GM23248 (cell line): ENCODE data around the gene TOPBP1. TPM values are rescaled to one million over a fixed set of nuclear protein-coding genes. Genes with fewer than 3 reads are reported as not detected.
"Not testable (repeated sequence)": the region's sequence is repeated elsewhere in the genome, so short reads cannot be mapped to it uniquely, and the experiment has no call there.

Experiments used
- DNase-seq: peaks from one replicate; pipeline ENCODE4 v3.0.0-alpha.2; 2015
- H2AFZ ChIP-seq: fragments of 200-600 bp; sonication (generic); 2 replicates; pipeline ENCODE4 v1.6.1; 2016; ENCODE audit warnings: antibody characterized with exemption
- H3F3A ChIP-seq: fragments of 200-600 bp; sonication (generic); 2 replicates; pipeline ENCODE4 v1.6.1; 2016; ENCODE audit warnings: mild to moderate bottlenecking, antibody characterized with exemption, mixed run types; ENCODE audit not compliant: insufficient read depth
- H3K27ac ChIP-seq: fragments of 200-600 bp; sonication (generic); 2 replicates; pipeline ENCODE4 v1.5.1; 2016; ENCODE audit warnings: mild to moderate bottlenecking
- H3K27me3 ChIP-seq: fragments of 200-600 bp; sonication (generic); replicated peaks from 2 replicates; pipeline ENCODE4 v1.6.1; 2016; ENCODE audit warnings: mild to moderate bottlenecking; ENCODE audit not compliant: insufficient read depth
- H3K36me3 ChIP-seq: fragments of 200-600 bp; sonication (generic); 2 replicates; pipeline ENCODE4 v1.6.1; 2016; ENCODE audit warnings: low read depth, mild to moderate bottlenecking
- H3K4me1 ChIP-seq: fragments of 200-600 bp; sonication (generic); 2 replicates; pipeline ENCODE4 v1.6.1; 2016; ENCODE audit warnings: mild to moderate bottlenecking; ENCODE audit not compliant: insufficient read depth
- H3K4me2 ChIP-seq: fragments of 200-600 bp; sonication (generic); one replicate; pipeline ENCODE4 v1.6.1; 2016; ENCODE audit warnings: mild to moderate bottlenecking; ENCODE audit not compliant: unreplicated experiment
- H3K4me3 ChIP-seq: fragments of 200-600 bp; sonication (generic); 2 replicates; pipeline ENCODE4 v1.5.1; 2016; ENCODE audit warnings: mild to moderate bottlenecking
- H3K79me2 ChIP-seq: fragments of 200-600 bp; sonication (generic); 2 replicates; pipeline ENCODE4 v1.6.1; 2016; ENCODE audit warnings: mild to moderate bottlenecking; ENCODE audit not compliant: insufficient read depth
- H3K9ac ChIP-seq: fragments of 200-600 bp; sonication (generic); 2 replicates; pipeline ENCODE4 v1.6.1; 2016; ENCODE audit warnings: mild to moderate bottlenecking
- H3K9me2 ChIP-seq: fragments of 200-600 bp; sonication (generic); 2 replicates; pipeline ENCODE4 v1.6.1; 2016; ENCODE audit warnings: mixed run types, mild to moderate bottlenecking, moderate library complexity; ENCODE audit not compliant: insufficient read depth
- H3K9me3 ChIP-seq: fragments of 200-600 bp; sonication (generic); one replicate; pipeline ENCODE4 v1.6.1; 2017; ENCODE audit warnings: low read depth
- H4K20me1 ChIP-seq: fragments of 200-600 bp; sonication (generic); 2 replicates; pipeline ENCODE4 v1.6.0; 2016; ENCODE audit not compliant: insufficient read depth
- EZH2 ChIP-seq: fragments of 200-600 bp; sonication (generic); IDR thresholded peaks from 2 replicates; pipeline ENCODE4 v1.6.1; 2018; ENCODE audit warnings: antibody characterized with exemption, mild to moderate bottlenecking; ENCODE audit not compliant: insufficient read depth, poor library complexity, severe bottlenecking
- EZH2phosphoT487 ChIP-seq: fragments of 200-600 bp; sonication (generic); IDR thresholded peaks from 2 replicates; pipeline ENCODE4 v1.6.1; 2018; ENCODE audit warnings: antibody characterized with exemption, moderate library complexity, mild to moderate bottlenecking, low read depth; ENCODE audit not compliant: insufficient read depth
- WGBS, 2 experiments: methylation state at CpG; one replicate each; pipeline ENCODE4 v1.1.6; 2015 to 2017; ENCODE audit warnings: low lambda C conversion rate in 2 of 2, low coverage in 1 of 2; ENCODE audit errors: missing lambda C conversion rate in 2 of 2; 5-methylcytosine and 5-hydroxymethylcytosine counted together
- in situ Hi-C: fragments of 300-500 bp; cut with MboI; formaldehyde crosslinking; loops from 2 replicates; pipeline ENCODE4 v1.15.0; 2020
- polyA plus RNA-seq: library from polyadenylated mRNA; unstranded; fragments of >200 nt; fragmentation: Nextera tagmentation; extraction: Ambion mirVana; gene quantifications from 2 replicates; pipeline ENCODE4 v1.2.1, GENCODE V29; 2016
- small RNA-seq: library from RNA; depleted of rRNA; stranded (forward); fragments of <200 nt; gene quantifications from one replicate; pipeline ENCODE3, GENCODE V24; 2014; ENCODE audit warnings: low read depth, low replicate concordance
- total RNA-seq: library from RNA; depleted of rRNA; stranded (reverse); fragments of >200 nt; shearing (Covaris generic); gene quantifications from 2 replicates; pipeline ENCODE4 v1.2.3, GENCODE V29; 2014; rRNA removed

The TOPBP1 gene
- total and polyA plus RNA-seq, 2 experiments from 2014 or later, result 9.4 to 21.0 TPM

- no peaks in the 10 kb centered on the region for H3K27me3 ChIP-seq
- H3K9ac ChIP-seq, result no peak overlapping the region
- in situ Hi-C loops, result no loop called here
- no peak overlapping the region for H2AFZ ChIP-seq
- H3K4me1 ChIP-seq, result peaks cover 9% of the 10 kb centered on the region; the same call in 1 of the 2 replicates
- no peaks in the 10 kb centered on the region for H3K36me3 ChIP-seq
- WGBS, 2 experiments, result 96 to 100% methylated on average over 1 of the region's 1 CpG
- no peak overlapping the region for H3K4me2 ChIP-seq
- no peaks in the 10 kb centered on the region for H3K79me2 ChIP-seq
- H3K4me3 ChIP-seq, result no peak overlapping the region
- H3K9me3 ChIP-seq, result no peaks in the 10 kb centered on the region
- H3K27ac ChIP-seq, result no peak overlapping the region
- DNase-seq, result no peak
- no peaks in the 10 kb centered on the region for H3K9me2 ChIP-seq
- H3F3A ChIP-seq, result peaks cover 6% of the 10 kb centered on the region; the same call in 1 of the 2 replicates
- TF ChIP-seq EZH2, result no peak
- H4K20me1 ChIP-seq, result no peaks in the 10 kb centered on the region
Observed at GRCh38 chr3:133562376-133562775, 99.4 kb downstream of the TOPBP1 start.

DNA sequence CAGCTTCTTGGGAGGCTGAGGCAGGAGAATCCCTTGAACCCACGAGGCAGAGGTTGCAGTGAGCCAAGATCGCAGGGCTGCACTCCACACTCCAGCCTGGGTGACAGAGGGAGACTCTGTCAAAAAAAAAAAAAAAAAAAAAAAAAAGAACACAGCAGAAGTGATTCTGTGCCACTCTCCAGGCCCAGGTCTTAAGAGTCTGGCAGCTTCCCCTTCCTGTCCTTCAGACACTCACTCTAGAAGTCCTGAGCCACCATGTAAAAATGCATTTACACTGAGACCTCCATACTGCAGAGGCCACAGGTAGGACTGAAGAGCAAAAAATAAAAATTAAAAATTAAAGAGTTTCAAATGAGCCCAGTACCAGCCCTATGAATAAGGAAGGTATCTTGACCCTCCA is 100.1 kb downstream of the TOPBP1 start:
- Histone ChIP-seq H3K36me3 (no peaks in the 10 kb centered on the region), H3K9ac (no peak overlapping the region), H2AFZ (no peak overlapping the region), H3K4me3 (no peak overlapping the region), H3K79me2 (no peaks in the 10 kb centered on the region), H3K4me2 (no peak overlapping the region), H3K27ac (no peak overlapping the region), H3K4me1 (peaks cover 9% of the 10 kb centered on the region; the same call in 1 of the 2 replicates), H4K20me1 (no peaks in the 10 kb centered on the region), H3K9me2 (no peaks in the 10 kb centered on the region), H3F3A (peaks cover 6% of the 10 kb centered on the region; the same call in 1 of the 2 replicates), H3K27me3 (no peaks in the 10 kb centered on the region), H3K9me3 (no peaks in the 10 kb centered on the region)
- no peak for DNase-seq
- 50 to 61% methylated on average over 2 of the region's 2 CpGs for WGBS, 2 experiments
- TF ChIP-seq EZH2phosphoT487, result no peak
- no peak for TF ChIP-seq EZH2
- in situ Hi-C loops, result no loop called here

- H3K27ac ChIP-seq, H2AFZ ChIP-seq, H3K4me3 ChIP-seq, H3K9me2 ChIP-seq, H4K20me1 ChIP-seq, H3K9me3 ChIP-seq, H3K9ac ChIP-seq, in situ Hi-C loops, H3K27me3 ChIP-seq, H3K79me2 ChIP-seq, DNase-seq, H3K4me2 ChIP-seq, H3K36me3 ChIP-seq: not testable (repeated sequence)
- H3F3A ChIP-seq, result peaks cover 19% of the 10 kb centered on the region
- peaks cover 22% of the 10 kb centered on the region for H3K4me1 ChIP-seq
- WGBS, 2 experiments, result 85% methylated on average over 7 to 13 of the region's 14 CpGs
Observed at GRCh38 chr3:133551589-133551988, 110.2 kb downstream of the TOPBP1 start.

Small RNAs within 50 kb of the gene (small RNA-seq; reads per million reads assigned to genes)
- gene RF00438 (not detected), gene RNA5SP140 (not detected), gene RNU6-678P (not detected)

Other genes starting within 250 kb of the TOPBP1 start
- gene CDV3, start 88.3 kb downstream of the TOPBP1 start, total RNA-seq, result 155 TPM in 2 replicates
- gene CDV3, start 88.3 kb downstream of the TOPBP1 start, polyA plus RNA-seq, result 37.0 and 41.8 TPM in 2 replicates
- gene TF, start 84.5 kb upstream of the TOPBP1 start, total RNA-seq, result under 0.01 TPM in 1 of 2 replicates, not detected in the other
- gene TF, start 84.5 kb upstream of the TOPBP1 start, polyA plus RNA-seq, result 0.05 TPM in 1 of 2 replicates, not detected in the other
- gene SRPRB, start 143.9 kb upstream of the TOPBP1 start, total RNA-seq, result 82.5 and 110 TPM in 2 replicates
- gene SRPRB, start 143.9 kb upstream of the TOPBP1 start, polyA plus RNA-seq, result 99.4 and 102 TPM in 2 replicates
- gene RAB6B, start 233.9 kb upstream of the TOPBP1 start, total RNA-seq, result 0.38 and 0.76 TPM in 2 replicates
- gene RAB6B, start 233.9 kb upstream of the TOPBP1 start, polyA plus RNA-seq, result 0.59 and 0.67 TPM in 2 replicates